ENCODE measurements around the gene ABLIM2.

Gene ABLIM2

GRCh38 chr4:8167291-8167690 is 8.7 kb upstream of the ABLIM2 start:
- TF ChIP-seq CTCF (IDR thresholded peaks at IDR 0.05; ENCODE audit: low read depth, low read length), result no peak
- DNase-seq (ENCODE audit: extremely low read depth, low read depth), result no peak

- no peak for TF ChIP-seq CTCF (IDR thresholded peaks at IDR 0.05; ENCODE audit: low read depth, low read length)
- no peak for DNase-seq (ENCODE audit: extremely low read depth, low read depth)
Observed at GRCh38 chr4:8165374-8165896, 6.8 kb upstream of the ABLIM2 start.

- no peak for TF ChIP-seq CTCF (IDR thresholded peaks at IDR 0.05; ENCODE audit: low read depth, low read length)
- DNase-seq (ENCODE audit: extremely low read depth, low read depth), result no peak
Observed at GRCh38 chr4:8164687-8165086, 6.1 kb upstream of the ABLIM2 start.

- DNase-seq (ENCODE audit: extremely low read depth, low read depth), result no peak
Observed at GRCh38 chr4:8164194-8164565, 5.6 kb upstream of the ABLIM2 start.

GRCh38 chr4:8163436-8164193 is 5.0 kb upstream of the ABLIM2 start:
- TF ChIP-seq CTCF (IDR thresholded peaks at IDR 0.05; ENCODE audit: low read depth, low read length), result no peak
- no peak for DNase-seq (ENCODE audit: extremely low read depth, low read depth)

More at GRCh38 chr4:8164194-8164565, 5.6 kb upstream of the ABLIM2 start:
- no peak for TF ChIP-seq CTCF (IDR thresholded peaks at IDR 0.05; ENCODE audit: low read depth, low read length)

GRCh38 chr4:8163026-8163425 is 4.4 kb upstream of the ABLIM2 start:
- no peak for TF ChIP-seq CTCF (IDR thresholded peaks at IDR 0.05; ENCODE audit: low read depth, low read length)

GRCh38 chr4:8162625-8163024 is 4.0 kb upstream of the ABLIM2 start:
- TF ChIP-seq CTCF (IDR thresholded peaks at IDR 0.05; ENCODE audit: low read depth, low read length), result no peak
- no peak for DNase-seq (ENCODE audit: extremely low read depth, low read depth)

More at GRCh38 chr4:8163026-8163425, 4.4 kb upstream of the ABLIM2 start:
- no peak for DNase-seq (ENCODE audit: extremely low read depth, low read depth)

Measured in AG09319 (cell line).